HG02943 (cell line): ENCODE data around the gene MRPL2.
A peak's percentile ranks its signal among the peaks of the same experiment; 100 is the strongest.

Source experiments
- ATAC-seq: cut with Tn5 transposase; IDR thresholded peaks from one replicate; pipeline ENCODE4 v1.9.1; 2021; ENCODE audit warnings: mild to moderate bottlenecking, low read depth, moderate library complexity; ENCODE audit not compliant: unreplicated experiment

MRPL2 gene

GRCh38 chr6:43059168-43060033, at the start of gene MRPL2, which contains the start of gene KLC4:
Gene MRPL2, minus strand, starts transcription at chr6:43059434. Its CDS starts 53 bp downstream, at chr6:43059381.
Gene KLC4, plus strand, starts transcription at chr6:43059631. Its CDS starts 1,705 bp downstream, at chr6:43061336.
- ATAC-seq, result peak; percentile 83

GRCh38 chr6:43107344-43108062, 48.3 kb upstream of the MRPL2 start:
- no peak for ATAC-seq

- no peak for ATAC-seq
Measured at GRCh38 chr6:43105538-43106222, 46.4 kb upstream of the MRPL2 start.

- no peak for ATAC-seq
Measured at GRCh38 chr6:43103253-43103876, 44.1 kb upstream of the MRPL2 start.

DNA sequence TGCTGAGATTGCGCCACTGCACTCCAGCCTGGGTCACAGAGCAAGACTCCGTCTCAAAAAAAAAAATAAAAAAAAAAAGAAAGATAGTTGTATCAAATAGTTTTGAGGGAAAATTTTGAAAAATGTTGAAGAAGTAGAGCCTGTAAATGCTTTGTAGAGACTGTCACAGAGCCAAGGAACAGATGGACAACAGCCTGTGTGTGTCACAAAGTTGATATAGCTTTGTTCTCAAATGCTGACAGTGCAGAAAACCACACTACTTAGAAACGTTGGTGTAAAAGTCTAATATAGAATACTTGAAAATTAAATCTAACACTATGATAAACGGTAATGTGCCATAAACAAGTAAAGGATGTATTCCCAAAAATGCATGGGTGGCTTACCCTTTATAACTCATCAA, 42.3 kb upstream of the MRPL2 start:
- ATAC-seq, result no peak

GRCh38 chr6:43097502-43097901, 38.3 kb upstream of the MRPL2 start:
- ATAC-seq, result no peak

- no peak for ATAC-seq
Measured at GRCh38 chr6:43097098-43097489, 37.9 kb upstream of the MRPL2 start.

- ATAC-seq, result no peak
Measured at GRCh38 chr6:43096451-43097097, 37.3 kb upstream of the MRPL2 start.

GRCh38 chr6:43095939-43096338, 36.7 kb upstream of the MRPL2 start:
- ATAC-seq, result no peak

DNA sequence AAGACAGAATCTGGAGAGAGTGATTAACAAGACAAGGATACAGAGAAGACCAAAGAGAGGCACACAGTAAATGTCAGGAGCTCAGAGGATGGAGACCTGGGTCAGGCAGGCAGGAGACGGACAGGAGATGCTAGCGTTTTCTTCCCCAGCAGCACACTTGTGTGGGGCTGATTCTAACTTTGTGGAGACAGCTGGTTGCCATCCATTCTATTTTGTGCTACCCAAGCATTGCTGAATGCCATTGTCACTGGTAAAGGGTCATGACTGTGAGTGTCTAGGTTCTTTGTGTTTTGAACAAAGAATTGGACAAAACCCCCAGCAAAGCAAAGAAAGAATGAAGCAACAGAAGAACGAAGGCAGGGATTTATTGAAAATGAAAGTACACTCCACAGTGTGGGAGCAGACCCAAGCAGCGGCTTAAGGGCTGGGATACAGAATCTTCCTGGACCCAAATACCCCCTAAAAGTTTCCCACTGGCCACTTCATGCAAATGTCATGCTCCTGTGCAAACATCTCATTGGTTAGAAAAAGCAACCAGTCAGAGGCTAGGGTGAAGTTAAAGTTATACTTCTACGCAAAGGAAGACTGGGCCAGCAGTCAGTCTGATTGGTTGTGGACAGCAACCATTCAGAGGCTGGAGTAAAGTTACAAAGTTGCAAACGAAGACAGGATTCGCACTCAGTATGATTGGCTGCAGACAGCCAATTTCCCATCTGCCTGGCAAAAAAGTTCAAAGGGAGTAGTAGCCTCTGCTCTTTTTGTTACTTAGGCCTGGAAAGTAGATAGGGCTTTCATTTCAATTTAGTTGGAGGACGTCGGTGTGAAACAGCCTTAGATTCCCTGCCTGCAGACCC, 34.4 kb upstream of the MRPL2 start:
- ATAC-seq, result no peak

GRCh38 chr6:43092635-43093034, 33.4 kb upstream of the MRPL2 start:
- no peak for ATAC-seq

DNA sequence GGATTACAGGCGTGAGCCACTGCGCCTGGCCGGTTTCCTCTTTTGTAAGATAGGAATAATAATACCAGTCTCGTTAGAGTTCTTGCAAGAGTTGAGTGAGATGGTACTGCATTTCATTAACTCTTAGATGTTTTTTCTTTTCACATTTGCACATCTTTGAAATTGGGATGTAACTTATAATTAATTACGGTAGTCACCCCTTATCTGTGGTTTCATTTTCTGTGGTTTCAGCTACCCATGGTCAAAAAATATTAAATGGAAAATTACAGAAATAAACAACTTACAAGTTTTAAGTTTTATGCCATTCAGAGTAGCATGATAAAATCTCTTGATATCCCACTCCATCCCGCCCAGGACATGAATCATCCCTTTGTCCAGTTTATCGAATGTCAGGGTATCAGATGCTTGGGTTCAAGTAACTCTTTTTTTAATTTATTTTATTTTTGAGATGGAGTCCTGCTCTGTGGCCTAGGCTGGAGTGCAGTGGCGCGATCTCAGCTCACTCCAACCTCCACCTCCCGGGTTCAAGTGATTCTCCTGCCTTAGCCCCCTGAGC, 32.3 kb upstream of the MRPL2 start:
- no peak for ATAC-seq

- ATAC-seq, result no peak
Measured at GRCh38 chr6:43091020-43091419, 31.8 kb upstream of the MRPL2 start.

- no peak for ATAC-seq
Measured at GRCh38 chr6:43090559-43090956, 31.3 kb upstream of the MRPL2 start.

GRCh38 chr6:43089874-43090558, 30.8 kb upstream of the MRPL2 start:
- no peak for ATAC-seq

GRCh38 chr6:43089467-43089866, 30.2 kb upstream of the MRPL2 start:
- ATAC-seq, result no peak

GRCh38 chr6:43088654-43089056, 29.4 kb upstream of the MRPL2 start:
- ATAC-seq, result no peak

GRCh38 chr6:43086022-43086658, 26.9 kb upstream of the MRPL2 start:
- no peak for ATAC-seq
